Mucosa of descending colon (tissue), 3 donors: ENCODE data around the gene NDUFAF7. TPM values are rescaled to one million over a fixed set of nuclear protein-coding genes. Genes with fewer than 3 reads are reported as not detected.

ENCODE experiments used
- ATAC-seq: fragments of 200-7000 bp; cut with Tn5 transposase; one replicate; pipeline ENCODE4 v1.9.1; 2020; ENCODE audit warnings: mild to moderate bottlenecking, moderate library complexity
- DNase-seq, 3 donors: peaks; one replicate each; pipeline ENCODE4 v3.0.0-alpha.2; 2020
- H3K36me3 ChIP-seq: fragments of 200-600 bp; one replicate; pipeline ENCODE4 v1.8.0; 2021; ENCODE audit warnings: low read depth, mild to moderate bottlenecking
- H3K4me1 ChIP-seq: fragments of 200-600 bp; one replicate; pipeline ENCODE4 v1.8.0; 2021; ENCODE audit warnings: low read depth, mild to moderate bottlenecking
- H3K4me3 ChIP-seq: fragments of 200-600 bp; one replicate; pipeline ENCODE4 v1.8.0; 2021; ENCODE audit warnings: mild to moderate bottlenecking
- H3K9me3 ChIP-seq: fragments of 200-600 bp; one replicate; pipeline ENCODE4 v1.8.0; 2021; ENCODE audit warnings: mild to moderate bottlenecking
- CTCF ChIP-seq: fragments of 200-600 bp; IDR thresholded peaks from one replicate; pipeline ENCODE4 v1.8.0; 2022; ENCODE audit warnings: antibody characterized with exemption, mild to moderate bottlenecking
- intact Hi-C, 2 donors: fragments of 100-400 bp; cut with DNase I in 1 of 2; cut with micrococcal nuclease in 1 of 2; formaldehyde crosslinking; loops; one replicate each; pipeline versions ENCODE4 v1.11.0 to v1.11.1; 2022; cut with DNase I, micrococcal nuclease
- total RNA-seq, 3 donors: library from RNA; stranded (reverse); fragmentation: NEBNext Ultra II Directional in 2 of 3; extraction: Animal tissue kit (Norgen Biotek cat#: 25700) in 2 of 3; gene quantifications; one replicate each; pipeline versions ENCODE4 v1.2.1 to v1.2.4, GENCODE V29; 2021 to 2023
- donor health status: DM: no; HTN: no; CAD: no; lungs with moderate emphysema.
- donor health status: DM: no; HTN: no; CAD: no.
- donor health status: DM: no; HTN: yes; CAD: no.

NDUFAF7 gene
- total RNA-seq, 3 donors from 2014 or later = 13.2 to 21.6 (median 14.0) TPM

GRCh38 chr2:37226863-37227262 lies 4.6 kb upstream of the NDUFAF7 start:
- no peak for TF ChIP-seq CTCF
- ATAC-seq (no peak), DNase-seq (no peak)
- H3K9me3 ChIP-seq = no peaks in the 10 kb centered on the region
- H3K4me1 ChIP-seq = peaks cover 17% of the 10 kb centered on the region
- intact Hi-C loops = no loop called here
- no peaks in the 10 kb centered on the region for H3K36me3 ChIP-seq
- H3K4me3 ChIP-seq = no peak overlapping the region

- TF ChIP-seq CTCF = no peak
- intact Hi-C loops = no loop called here
- no peaks in the 10 kb centered on the region for H3K9me3 ChIP-seq
- peaks cover 25% of the 10 kb centered on the region for H3K4me1 ChIP-seq
- no peaks in the 10 kb centered on the region for H3K36me3 ChIP-seq
- ATAC-seq (no peak), DNase-seq (no peak)
- H3K4me3 ChIP-seq = no peak overlapping the region
Measured at GRCh38 chr2:37228788-37229187, 2.7 kb upstream of the NDUFAF7 start.

- peak in 1 of 3 donors; percentile 13 for DNase-seq
- TF ChIP-seq CTCF = no peak
- Histone ChIP-seq H3K36me3 (no peaks in the 10 kb centered on the region), H3K4me1 (peaks cover 25% of the 10 kb centered on the region), H3K4me3 (peak overlapping the region; percentile 65), H3K9me3 (no peaks in the 10 kb centered on the region)
- peak; percentile 25 for ATAC-seq
- intact Hi-C loops = no loop called here
Measured at GRCh38 chr2:37230581-37230980, 877 bp upstream of the NDUFAF7 start.

- peak in 2 of 3 donors; percentile 43 to 52 for DNase-seq
- H3K9me3 ChIP-seq = no peaks in the 10 kb centered on the region
- no peak for TF ChIP-seq CTCF
- intact Hi-C loops = no loop called here
- ATAC-seq = peak; percentile 35
- no peaks in the 10 kb centered on the region for H3K36me3 ChIP-seq
- H3K4me3 ChIP-seq = peak overlapping the region; percentile 65
- H3K4me1 ChIP-seq = peaks cover 25% of the 10 kb centered on the region
Measured at GRCh38 chr2:37232131-37232933, 874 bp downstream of the NDUFAF7 start.

GRCh38 chr2:37243435-37243834 lies 12.0 kb downstream of the NDUFAF7 start:
- Histone ChIP-seq H3K4me3 (no peak overlapping the region), H3K4me1 (no peaks in the 10 kb centered on the region), H3K9me3 (no peaks in the 10 kb centered on the region), H3K36me3 (no peaks in the 10 kb centered on the region)
- ATAC-seq (no peak), DNase-seq (no peak)
- intact Hi-C loops = no loop called here
- TF ChIP-seq CTCF = no peak
